A549 (cell line): Measurements from ENCODE around the gene CAPN14. TPM values are rescaled to one million over a fixed set of nuclear protein-coding genes. Genes with fewer than 3 reads are reported as not detected.

Experiments
- BCL3 ChIP-seq: fragments of >200 bp; sonication (Bioruptor Twin); formaldehyde crosslinking; IDR thresholded peaks from 3 replicates; pipeline ENCODE4 v1.6.1; 2016
- CBX8 ChIP-seq: fragments of 200-600 bp; sonication (generic); IDR thresholded peaks from 2 replicates; pipeline ENCODE4 v1.6.1; 2016
- EHF ChIP-seq: fragments of 250-450 bp; sonication (Bioruptor Pico); IDR thresholded peaks from 2 replicates; pipeline ENCODE4 v1.5.0; 2020; ENCODE audit warnings: mild to moderate bottlenecking
- EHMT2 ChIP-seq: fragments of 200-600 bp; sonication (generic); IDR thresholded peaks from 2 replicates; pipeline ENCODE4 v1.6.1; 2016; ENCODE audit warnings: antibody characterized with exemption, low read depth, mild to moderate bottlenecking, moderate library complexity
- EP300 ChIP-seq, 2 experiments: fragments of >200 bp; sonication (Bioruptor Twin); formaldehyde crosslinking; IDR thresholded peaks; 2 replicates in 1 of 2; 3 replicates in 1 of 2; pipeline ENCODE4 v1.6.1; 2016 to 2017
- FOSB ChIP-seq: fragments of 250-450 bp; sonication (Bioruptor Pico); IDR thresholded peaks from 2 replicates; pipeline ENCODE4 v1.5.0; 2020; ENCODE audit warnings: mild to moderate bottlenecking, moderate library complexity
- FOSL2 ChIP-seq, 2 experiments: fragments of 450-650 bp in 1 of 2; fragments of >200 bp in 1 of 2; sonication (Bioruptor Twin) in 1 of 2; formaldehyde crosslinking; IDR thresholded peaks; 2 replicates each; pipeline versions ENCODE4 v1.5.0 to v1.6.1; 2016 to 2020; ENCODE audit warnings: mild to moderate bottlenecking in 1 of 2, moderate library complexity in 1 of 2
- GATA3 ChIP-seq: IDR thresholded peaks from 2 replicates; pipeline ENCODE4 v1.6.1; 2012; ENCODE audit warnings: borderline replicate concordance
- HMGXB4 ChIP-seq: fragments of 250-450 bp; sonication (Bioruptor Pico); IDR thresholded peaks from 2 replicates; pipeline ENCODE4 v1.5.0; 2021; ENCODE audit warnings: mild to moderate bottlenecking, moderate library complexity, borderline replicate concordance
- HOXB13 ChIP-seq: fragments of 250-450 bp; sonication (Bioruptor Pico); IDR thresholded peaks from 2 replicates; pipeline ENCODE4 v1.5.0; 2020; ENCODE audit warnings: low read depth, mild to moderate bottlenecking, moderate library complexity
- HOXB5 ChIP-seq: fragments of 250-450 bp; sonication (Bioruptor Pico); IDR thresholded peaks from 2 replicates; pipeline ENCODE4 v1.5.0; 2020; ENCODE audit warnings: mild to moderate bottlenecking, moderate library complexity
- MAFK ChIP-seq: fragments of 450-650 bp; IDR thresholded peaks from 2 replicates; pipeline ENCODE4 v1.6.1; 2014; ENCODE audit not compliant: partially characterized antibody
- NFE2L2 ChIP-seq: fragments of 150-350 bp; conservative IDR thresholded peaks from 2 replicates; pipeline ENCODE4 v1.6.1; 2014; ENCODE audit warnings: low read length
- NPAS2 ChIP-seq: fragments of 250-450 bp; sonication (Bioruptor Pico); IDR thresholded peaks from 2 replicates; pipeline ENCODE4 v1.8.0; 2022; ENCODE audit warnings: mild to moderate bottlenecking, moderate library complexity, borderline replicate concordance
- NR3C1 ChIP-seq: fragments of >200 bp; sonication (Bioruptor Twin); formaldehyde crosslinking; IDR thresholded peaks from 3 replicates; pipeline ENCODE4 v1.6.1; 2017
- POLR2AphosphoS2 ChIP-seq: conservative IDR thresholded peaks from 2 replicates; pipeline ENCODE4 v1.6.1; 2012; ENCODE audit warnings: low read length, improper control_type of control experiment, inconsistent platforms
- RAD21 ChIP-seq, 2 experiments: fragments of >200 bp in 1 of 2; sonication (Bioruptor Twin) in 1 of 2; formaldehyde crosslinking in 1 of 2; IDR thresholded peaks in 1 of 2; conservative IDR thresholded peaks in 1 of 2; 2 replicates in 1 of 2; 3 replicates in 1 of 2; pipeline ENCODE4 v1.6.1; 2012 to 2018; ENCODE audit warnings: inconsistent platforms in 1 of 2
- RCOR1 ChIP-seq: fragments of 150-350 bp; IDR thresholded peaks from 2 replicates; pipeline ENCODE4 v1.6.1; 2014; ENCODE audit warnings: antibody characterized with exemption, low read length, low read depth
- RNF2 ChIP-seq: fragments of 200-600 bp; sonication (generic); IDR thresholded peaks from 2 replicates; pipeline ENCODE4 v1.6.1; 2016; ENCODE audit warnings: low read depth, mild to moderate bottlenecking, antibody characterized with exemption, moderate library complexity, borderline replicate concordance
- SREBF2 ChIP-seq: fragments of 450-650 bp; IDR thresholded peaks from 2 replicates; pipeline ENCODE4 v1.6.1; 2014; ENCODE audit warnings: mild to moderate bottlenecking, moderate library complexity
- ZC3H11A ChIP-seq: fragments of 450-650 bp; IDR thresholded peaks from 2 replicates; pipeline ENCODE4 v1.6.1; 2014; ENCODE audit warnings: antibody characterized with exemption, mild to moderate bottlenecking
- ZNF302 ChIP-seq: fragments of 250-450 bp; sonication (Bioruptor Pico); IDR thresholded peaks from 2 replicates; pipeline ENCODE4 v1.9.0; 2021; ENCODE audit warnings: inconsistent platforms, mild to moderate bottlenecking, moderate library complexity
- polyA plus RNA-seq, 4 experiments: library from polyadenylated mRNA; depleted of rRNA in 3 of 4; stranded (reverse); fragments of >200 nt; fragmentation: RNase III in 1 of 4; extraction: RNeasy Plus Mini Kit Qiagen cat#74134 plus additional on column Dnase treatment in 1 of 4; gene quantifications; 2 replicates in 3 of 4; 3 replicates in 1 of 4; pipeline ENCODE4 v1.2.3, GENCODE V29; 2011 to 2017
- TF ChIP-seq, protein P1 (sequence below): fragments of 200-600 bp; sonication (generic); IDR thresholded peaks from 2 replicates; pipeline ENCODE4 v1.6.1; 2016; ENCODE audit warnings: antibody characterized with exemption, mild to moderate bottlenecking, moderate library complexity
- TF ChIP-seq, protein P2 (sequence below): fragments of 150-350 bp; IDR thresholded peaks from 2 replicates; pipeline ENCODE4 v1.6.1; 2014; ENCODE audit warnings: low read depth, mild to moderate bottlenecking, low read length
- TF ChIP-seq, protein P3 (sequence below): fragments of 450-650 bp; IDR thresholded peaks from 2 replicates; pipeline ENCODE4 v1.6.1; 2014; ENCODE audit warnings: antibody characterized with exemption
- TF ChIP-seq, protein P4 (sequence below): fragments of >200 bp; sonication (Bioruptor Twin); formaldehyde crosslinking; IDR thresholded peaks from 2 replicates; pipeline ENCODE4 v1.6.1; 2016

The CAPN14 gene
- polyA plus RNA-seq, 2 of the 4 experiments (the other 2 are of a cell fraction), result 0.04 to 0.06 TPM

DNA sequence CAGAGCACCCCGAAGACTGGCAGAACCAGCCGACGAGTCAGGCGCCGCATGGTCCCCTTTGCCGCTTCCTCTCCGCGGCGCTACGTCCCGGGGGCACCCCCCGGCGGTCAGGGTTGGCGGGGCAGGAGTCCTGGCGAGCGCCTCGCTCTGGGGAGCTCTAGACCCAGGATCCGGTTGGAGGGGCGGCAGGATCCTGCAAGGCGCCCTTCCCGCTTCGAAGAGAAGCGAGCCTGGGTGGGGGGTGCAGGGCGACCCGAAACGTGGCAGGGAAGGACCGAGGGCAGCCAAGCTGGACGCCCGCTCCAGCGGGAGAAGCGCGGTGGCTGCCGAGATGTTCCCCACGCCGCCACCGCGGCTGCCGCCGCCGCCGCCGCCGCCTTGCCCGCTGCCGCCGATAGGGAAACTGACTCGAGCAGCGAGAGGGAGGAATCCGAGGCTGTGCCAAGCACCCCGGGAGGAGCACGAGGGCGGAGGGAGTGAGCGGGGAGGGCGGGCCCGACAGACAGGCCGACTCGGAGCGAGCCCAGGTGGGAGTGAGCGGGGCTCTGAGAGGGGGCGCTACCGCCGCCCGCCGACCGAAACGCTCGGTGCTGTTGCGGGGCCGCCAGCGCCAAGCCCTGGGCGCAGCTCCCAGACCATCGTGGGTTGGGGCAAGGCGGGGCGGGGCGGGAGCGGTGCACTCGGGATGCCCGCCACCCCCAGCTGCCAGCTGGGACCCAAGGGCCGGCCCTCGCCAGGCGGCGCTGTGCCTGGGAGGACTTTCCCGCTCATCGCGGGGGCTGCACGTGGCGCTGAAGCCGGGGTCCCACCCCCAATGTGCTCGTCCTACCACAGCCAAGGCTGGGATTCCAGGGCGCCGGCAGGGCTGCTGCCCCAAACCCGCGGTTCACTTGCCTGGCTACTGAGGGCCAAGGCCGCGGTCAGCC lies 79.0 kb downstream of the CAPN14 start, which contains the start of gene GALNT14 (continued):
- TF ChIP-seq, protein P1, sequence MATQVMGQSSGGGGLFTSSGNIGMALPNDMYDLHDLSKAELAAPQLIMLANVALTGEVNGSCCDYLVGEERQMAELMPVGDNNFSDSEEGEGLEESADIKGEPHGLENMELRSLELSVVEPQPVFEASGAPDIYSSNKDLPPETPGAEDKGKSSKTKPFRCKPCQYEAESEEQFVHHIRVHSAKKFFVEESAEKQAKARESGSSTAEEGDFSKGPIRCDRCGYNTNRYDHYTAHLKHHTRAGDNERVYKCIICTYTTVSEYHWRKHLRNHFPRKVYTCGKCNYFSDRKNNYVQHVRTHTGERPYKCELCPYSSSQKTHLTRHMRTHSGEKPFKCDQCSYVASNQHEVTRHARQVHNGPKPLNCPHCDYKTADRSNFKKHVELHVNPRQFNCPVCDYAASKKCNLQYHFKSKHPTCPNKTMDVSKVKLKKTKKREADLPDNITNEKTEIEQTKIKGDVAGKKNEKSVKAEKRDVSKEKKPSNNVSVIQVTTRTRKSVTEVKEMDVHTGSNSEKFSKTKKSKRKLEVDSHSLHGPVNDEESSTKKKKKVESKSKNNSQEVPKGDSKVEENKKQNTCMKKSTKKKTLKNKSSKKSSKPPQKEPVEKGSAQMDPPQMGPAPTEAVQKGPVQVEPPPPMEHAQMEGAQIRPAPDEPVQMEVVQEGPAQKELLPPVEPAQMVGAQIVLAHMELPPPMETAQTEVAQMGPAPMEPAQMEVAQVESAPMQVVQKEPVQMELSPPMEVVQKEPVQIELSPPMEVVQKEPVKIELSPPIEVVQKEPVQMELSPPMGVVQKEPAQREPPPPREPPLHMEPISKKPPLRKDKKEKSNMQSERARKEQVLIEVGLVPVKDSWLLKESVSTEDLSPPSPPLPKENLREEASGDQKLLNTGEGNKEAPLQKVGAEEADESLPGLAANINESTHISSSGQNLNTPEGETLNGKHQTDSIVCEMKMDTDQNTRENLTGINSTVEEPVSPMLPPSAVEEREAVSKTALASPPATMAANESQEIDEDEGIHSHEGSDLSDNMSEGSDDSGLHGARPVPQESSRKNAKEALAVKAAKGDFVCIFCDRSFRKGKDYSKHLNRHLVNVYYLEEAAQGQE, result 0 out of 2 replicates have a peak, but pooled peaks have one; percentile 33
- TF ChIP-seq, protein P2, sequence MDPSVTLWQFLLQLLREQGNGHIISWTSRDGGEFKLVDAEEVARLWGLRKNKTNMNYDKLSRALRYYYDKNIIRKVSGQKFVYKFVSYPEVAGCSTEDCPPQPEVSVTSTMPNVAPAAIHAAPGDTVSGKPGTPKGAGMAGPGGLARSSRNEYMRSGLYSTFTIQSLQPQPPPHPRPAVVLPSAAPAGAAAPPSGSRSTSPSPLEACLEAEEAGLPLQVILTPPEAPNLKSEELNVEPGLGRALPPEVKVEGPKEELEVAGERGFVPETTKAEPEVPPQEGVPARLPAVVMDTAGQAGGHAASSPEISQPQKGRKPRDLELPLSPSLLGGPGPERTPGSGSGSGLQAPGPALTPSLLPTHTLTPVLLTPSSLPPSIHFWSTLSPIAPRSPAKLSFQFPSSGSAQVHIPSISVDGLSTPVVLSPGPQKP, result no peak
- TF ChIP-seq HOXB5 (CRISPR knock-in tag) (peak; percentile 79), EP300 (IDR thresholded peaks at IDR 0.05) (no peak), ZNF302 (CRISPR knock-in tag) (no peak), RAD21 (conservative IDR thresholded peaks at IDR 0.05 in 1 of 2, IDR thresholded peaks at IDR 0.05 in 1 of 2) (peak; percentile 63 to 65), ZC3H11A (no peak), NR3C1 (no peak), NFE2L2 (no peak), NPAS2 (no peak), SREBF2 (no peak), POLR2AphosphoS2 (no peak), MAFK (no peak), FOSB (CRISPR knock-in tag) (no peak), CBX8 (no peak), HMGXB4 (CRISPR knock-in tag) (peak; percentile 28; the same call in 1 of the 2 replicates), EHF (CRISPR knock-in tag) (no peak), RNF2 (0 out of 2 replicates have a peak, but pooled peaks have one; percentile 46), FOSL2 (IDR thresholded peaks at IDR 0.05) (no peak), FOSL2 (CRISPR knock-in tag; IDR thresholded peaks at IDR 0.05) (no peak), HOXB13 (CRISPR knock-in tag) (peak; percentile 69; the same call in 1 of the 2 replicates), RCOR1 (no peak), BCL3 (no peak), EHMT2 (no peak), GATA3 (no peak)
- TF ChIP-seq, protein P3, sequence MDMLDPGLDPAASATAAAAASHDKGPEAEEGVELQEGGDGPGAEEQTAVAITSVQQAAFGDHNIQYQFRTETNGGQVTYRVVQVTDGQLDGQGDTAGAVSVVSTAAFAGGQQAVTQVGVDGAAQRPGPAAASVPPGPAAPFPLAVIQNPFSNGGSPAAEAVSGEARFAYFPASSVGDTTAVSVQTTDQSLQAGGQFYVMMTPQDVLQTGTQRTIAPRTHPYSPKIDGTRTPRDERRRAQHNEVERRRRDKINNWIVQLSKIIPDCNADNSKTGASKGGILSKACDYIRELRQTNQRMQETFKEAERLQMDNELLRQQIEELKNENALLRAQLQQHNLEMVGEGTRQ, result peak; percentile 42; the same call in 1 of the 2 replicates
- TF ChIP-seq, protein P4, sequence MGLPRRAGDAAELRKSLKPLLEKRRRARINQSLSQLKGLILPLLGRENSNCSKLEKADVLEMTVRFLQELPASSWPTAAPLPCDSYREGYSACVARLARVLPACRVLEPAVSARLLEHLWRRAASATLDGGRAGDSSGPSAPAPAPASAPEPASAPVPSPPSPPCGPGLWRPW, result no peak
- TF ChIP-seq, all 56 proteins: peak for 19
